Measurements from ENCODE around the gene ELF4. TPM values are rescaled to one million over a fixed set of nuclear protein-coding genes. Genes with fewer than 3 reads are reported as not detected.
A peak's percentile ranks its signal among the peaks of the same experiment; 100 is the strongest.

The ELF4 gene
- polyA plus RNA-seq (2013, experiment 1 of 2) = 0.40 TPM
- polyA plus RNA-seq (2013, experiment 2 of 2) = 0.82 TPM

- peak within 1 kb of the TSS; percentile 45 for H3K4me3 ChIP-seq (ENCODE audit: low read length)
- no peak within 1 kb of the TSS for H3K9ac ChIP-seq (ENCODE audit: low read depth, low read length)
- no peak within 1 kb of the TSS for H3K27ac ChIP-seq (ENCODE audit: low read depth, low read length)
- H3K4me1 ChIP-seq (ENCODE audit: insufficient read depth, low read length) = peaks cover 12% of the 10 kb centered on the region
- H3K9me3 ChIP-seq (ENCODE audit: insufficient read depth, low read depth, low read length) = no peaks in the 10 kb centered on the region
- no peaks in the 10 kb centered on the region for H3K36me3 ChIP-seq (ENCODE audit: insufficient read depth, low read length)
- peaks cover 38% of the 10 kb centered on the region for H3K27me3 ChIP-seq (ENCODE audit: insufficient read depth, low read length)
- under 1% methylated on average over 66 of the region's 123 CpGs for WGBS
These were observed at the start of gene ELF4 for GRCh38 chrX:130110379-130111219. ELF4 (minus strand) TSS chrX:130110497; CDS start chrX:130081330, 29,167 bp downstream.

GRCh38 chrX:130159776-130160175 lies 49.5 kb upstream of the ELF4 start:
- H3K36me3 ChIP-seq (ENCODE audit: insufficient read depth, low read length) = peaks cover 8% of the 10 kb centered on the region; the same call in 1 of the 2 replicates
- H3K27ac ChIP-seq (ENCODE audit: low read depth, low read length) = no peak overlapping the region
- no peaks in the 10 kb centered on the region for H3K4me1 ChIP-seq (ENCODE audit: insufficient read depth, low read length)
- H3K9ac ChIP-seq (ENCODE audit: low read depth, low read length) = no peak overlapping the region
- no peaks in the 10 kb centered on the region for H3K27me3 ChIP-seq (ENCODE audit: insufficient read depth, low read length)
- no peak overlapping the region for H3K4me3 ChIP-seq (ENCODE audit: low read length)
- WGBS = 95% methylated on average over 3 of the region's 4 CpGs
- no peaks in the 10 kb centered on the region for H3K9me3 ChIP-seq (ENCODE audit: insufficient read depth, low read depth, low read length)

GRCh38 chrX:130158311-130158710 lies 48.0 kb upstream of the ELF4 start:
- Histone ChIP-seq H3K36me3 (ENCODE audit: insufficient read depth, low read length) (peaks cover 11% of the 10 kb centered on the region; the same call in 1 of the 2 replicates), H3K4me1 (ENCODE audit: insufficient read depth, low read length) (no peaks in the 10 kb centered on the region), H3K4me3 (ENCODE audit: low read length) (no peak overlapping the region), H3K9me3 (ENCODE audit: insufficient read depth, low read depth, low read length) (no peaks in the 10 kb centered on the region), H3K27ac (ENCODE audit: low read depth, low read length) (no peak overlapping the region), H3K9ac (ENCODE audit: low read depth, low read length) (no peak overlapping the region), H3K27me3 (ENCODE audit: insufficient read depth, low read length) (no peaks in the 10 kb centered on the region)
- 94% methylated on average over 1 of the region's 2 CpGs for WGBS

DNA sequence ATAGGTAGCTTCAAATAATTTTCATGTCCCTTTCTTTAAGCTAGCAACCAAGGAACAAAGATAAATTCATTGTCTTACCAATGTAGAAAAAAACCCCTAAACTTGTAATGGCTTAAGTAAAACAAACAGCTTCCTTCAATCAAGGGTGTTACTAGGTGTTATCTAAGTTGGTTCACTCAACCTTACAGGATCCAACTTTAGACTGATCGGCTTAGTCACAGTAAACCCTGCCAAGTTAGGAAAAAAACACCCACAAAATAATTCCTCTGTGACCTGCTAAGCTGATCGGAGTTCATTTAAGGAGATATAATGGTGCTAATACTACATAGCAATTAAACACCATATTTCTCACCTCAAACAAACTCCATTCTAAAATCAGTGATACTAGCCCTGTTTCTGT lies 45.3 kb upstream of the ELF4 start:
- no peaks in the 10 kb centered on the region for H3K9me3 ChIP-seq (ENCODE audit: insufficient read depth, low read depth, low read length)
- no peak overlapping the region for H3K9ac ChIP-seq (ENCODE audit: low read depth, low read length)
- no peak overlapping the region for H3K27ac ChIP-seq (ENCODE audit: low read depth, low read length)
- H3K4me1 ChIP-seq (ENCODE audit: insufficient read depth, low read length) = no peaks in the 10 kb centered on the region
- H3K27me3 ChIP-seq (ENCODE audit: insufficient read depth, low read length) = no peaks in the 10 kb centered on the region
- no CpG with 5 or more reads among the region's 2 CpGs for WGBS
- H3K4me3 ChIP-seq (ENCODE audit: low read length) = no peak overlapping the region
- 0 out of 2 replicates have a peak, but pooled peaks cover 11% of the 10 kb centered on the region for H3K36me3 ChIP-seq (ENCODE audit: insufficient read depth, low read length)

- Histone ChIP-seq H3K4me1 (ENCODE audit: insufficient read depth, low read length) (no peaks in the 10 kb centered on the region), H3K9ac (ENCODE audit: low read depth, low read length) (no peak overlapping the region), H3K4me3 (ENCODE audit: low read length) (no peak overlapping the region), H3K9me3 (ENCODE audit: insufficient read depth, low read depth, low read length) (no peaks in the 10 kb centered on the region), H3K27ac (ENCODE audit: low read depth, low read length) (no peak overlapping the region), H3K27me3 (ENCODE audit: insufficient read depth, low read length) (no peaks in the 10 kb centered on the region), H3K36me3 (ENCODE audit: insufficient read depth, low read length) (peaks cover 38% of the 10 kb centered on the region)
- 91% methylated on average over 5 of the region's 5 CpGs for WGBS
These were observed 37.3 kb upstream of the ELF4 start for GRCh38 chrX:130147631-130148030.

DNA sequence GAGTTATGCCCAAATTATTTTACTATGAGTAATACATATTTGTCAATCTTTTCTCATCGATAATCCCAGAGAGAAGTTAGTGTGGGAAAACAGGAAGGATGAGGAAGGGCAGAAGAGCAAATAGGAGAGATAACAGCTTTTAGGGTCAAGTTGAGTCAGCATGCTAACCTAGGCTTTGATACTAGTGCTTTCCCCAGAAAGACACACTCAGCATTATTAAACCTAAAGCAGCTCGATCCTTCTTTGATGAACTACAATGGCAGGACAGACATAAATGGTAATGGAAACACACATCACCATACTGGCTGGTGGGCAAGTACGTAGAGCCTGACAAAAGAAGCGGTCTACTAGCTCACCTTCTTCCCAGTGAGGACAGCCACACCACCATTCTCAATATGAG lies 34.8 kb upstream of the ELF4 start:
- Histone ChIP-seq H3K4me3 (ENCODE audit: low read length) (no peak overlapping the region), H3K27ac (ENCODE audit: low read depth, low read length) (no peak overlapping the region), H3K27me3 (ENCODE audit: insufficient read depth, low read length) (no peaks in the 10 kb centered on the region; the same call in 1 of the 2 replicates), H3K36me3 (ENCODE audit: insufficient read depth, low read length) (peaks cover 41% of the 10 kb centered on the region), H3K9ac (ENCODE audit: low read depth, low read length) (no peak overlapping the region), H3K4me1 (ENCODE audit: insufficient read depth, low read length) (no peaks in the 10 kb centered on the region), H3K9me3 (ENCODE audit: insufficient read depth, low read depth, low read length) (no peaks in the 10 kb centered on the region)
- 100% methylated on average over 4 of the region's 4 CpGs for WGBS

DNA sequence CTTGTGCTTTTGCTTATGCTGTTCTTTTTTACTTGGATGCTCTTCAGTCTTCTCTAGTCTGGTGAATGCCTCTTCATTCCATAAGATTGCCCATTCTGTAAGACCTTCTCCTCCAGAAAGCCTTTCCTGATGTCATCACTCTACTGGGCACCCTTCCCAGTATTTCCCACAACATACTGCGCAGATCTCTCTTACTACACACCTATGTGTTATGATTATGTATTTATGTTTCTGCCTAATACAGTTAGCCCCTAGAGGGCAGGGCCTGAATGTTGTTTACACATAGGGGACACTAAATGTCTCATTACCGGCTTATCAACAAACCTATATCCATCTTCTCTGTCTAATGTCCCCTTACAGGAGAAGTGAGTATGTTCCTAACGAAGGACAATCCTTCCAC lies 34.2 kb upstream of the ELF4 start:
- 98% methylated on average over 2 of the region's 3 CpGs for WGBS
- Histone ChIP-seq H3K4me3 (ENCODE audit: low read length) (no peak overlapping the region), H3K9ac (ENCODE audit: low read depth, low read length) (no peak overlapping the region), H3K27ac (ENCODE audit: low read depth, low read length) (no peak overlapping the region), H3K9me3 (ENCODE audit: insufficient read depth, low read depth, low read length) (no peaks in the 10 kb centered on the region), H3K36me3 (ENCODE audit: insufficient read depth, low read length) (peaks cover 41% of the 10 kb centered on the region), H3K27me3 (ENCODE audit: insufficient read depth, low read length) (no peaks in the 10 kb centered on the region; the same call in 1 of the 2 replicates), H3K4me1 (ENCODE audit: insufficient read depth, low read length) (no peaks in the 10 kb centered on the region)

DNA sequence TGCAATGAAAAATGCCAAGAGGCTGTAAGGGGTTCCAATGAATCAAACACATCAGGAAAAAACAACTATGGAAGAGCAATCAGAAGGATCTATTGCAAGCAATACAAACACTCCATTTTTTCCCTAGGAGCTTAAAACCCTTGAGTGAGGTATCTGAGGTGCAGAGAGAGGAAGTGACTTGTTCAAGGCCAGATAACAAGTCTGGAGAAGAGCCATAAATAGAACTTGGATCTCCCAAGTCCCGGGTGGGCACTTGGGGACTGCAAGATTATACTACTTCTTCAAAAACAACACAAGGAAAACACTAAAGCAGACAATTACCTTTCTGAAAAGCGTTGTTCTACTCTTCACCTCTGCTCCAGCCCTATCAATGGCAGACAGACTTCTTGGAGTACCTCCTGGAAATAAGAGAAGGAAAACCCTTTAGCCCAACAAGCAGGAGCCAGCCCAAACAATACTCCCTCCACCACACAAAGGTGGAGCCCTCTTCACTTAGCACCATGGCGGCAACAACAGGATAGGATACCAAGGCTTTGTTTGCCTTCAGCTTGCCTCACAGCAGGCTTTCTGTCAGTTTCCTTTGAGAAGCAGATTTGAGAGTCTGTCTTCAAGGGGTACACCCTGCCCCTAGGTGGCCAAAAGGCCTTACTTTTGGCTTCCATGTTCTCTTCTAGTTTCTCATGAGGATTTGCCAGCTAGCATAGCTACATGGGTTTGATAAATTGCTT lies 29.3 kb upstream of the ELF4 start:
- H3K27ac ChIP-seq (ENCODE audit: low read depth, low read length) = no peak overlapping the region
- no peak overlapping the region for H3K9ac ChIP-seq (ENCODE audit: low read depth, low read length)
- no peak overlapping the region for H3K4me3 ChIP-seq (ENCODE audit: low read length)
- H3K9me3 ChIP-seq (ENCODE audit: insufficient read depth, low read depth, low read length) = no peaks in the 10 kb centered on the region
- 39% methylated on average over 3 of the region's 3 CpGs for whole genome bisulfite sequencing
- peaks cover 35% of the 10 kb centered on the region for H3K36me3 ChIP-seq (ENCODE audit: insufficient read depth, low read length)
- H3K4me1 ChIP-seq (ENCODE audit: insufficient read depth, low read length) = no peaks in the 10 kb centered on the region
- no peaks in the 10 kb centered on the region; the same call in 1 of the 2 replicates for H3K27me3 ChIP-seq (ENCODE audit: insufficient read depth, low read length)

- Histone ChIP-seq H3K27me3 (ENCODE audit: insufficient read depth, low read length) (no peaks in the 10 kb centered on the region; the same call in 1 of the 2 replicates), H3K4me3 (ENCODE audit: low read length) (no peak overlapping the region), H3K27ac (ENCODE audit: low read depth, low read length) (no peak overlapping the region), H3K9me3 (ENCODE audit: insufficient read depth, low read depth, low read length) (no peaks in the 10 kb centered on the region), H3K36me3 (ENCODE audit: insufficient read depth, low read length) (peaks cover 48% of the 10 kb centered on the region), H3K9ac (ENCODE audit: low read depth, low read length) (no peak overlapping the region), H3K4me1 (ENCODE audit: insufficient read depth, low read length) (no peaks in the 10 kb centered on the region)
- WGBS = 96% methylated on average over 8 of the region's 8 CpGs
These were observed 26.7 kb upstream of the ELF4 start for GRCh38 chrX:130136961-130137360.

DNA sequence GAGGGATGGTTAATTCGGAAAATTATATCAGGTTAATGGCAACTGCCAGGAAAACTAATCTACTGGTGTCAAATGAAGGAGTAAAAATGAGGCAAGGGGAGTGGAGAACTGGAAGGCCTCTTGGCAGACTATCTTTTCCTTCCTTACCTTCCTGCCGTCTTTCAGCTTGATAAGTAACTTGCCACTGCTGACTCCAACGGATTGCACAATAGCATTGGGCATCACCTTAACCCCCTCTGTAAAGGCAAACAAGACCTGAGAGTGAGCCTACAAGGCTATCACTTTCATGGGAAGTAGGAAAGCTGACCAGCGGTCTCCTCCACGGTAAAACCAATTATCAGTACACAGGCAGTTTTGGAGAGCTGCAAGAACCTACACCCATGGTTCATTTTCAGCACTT lies 26.2 kb upstream of the ELF4 start:
- H3K27me3 ChIP-seq (ENCODE audit: insufficient read depth, low read length) = no peaks in the 10 kb centered on the region; the same call in 1 of the 2 replicates
- no peak overlapping the region for H3K4me3 ChIP-seq (ENCODE audit: low read length)
- H3K9ac ChIP-seq (ENCODE audit: low read depth, low read length) = no peak overlapping the region
- no peaks in the 10 kb centered on the region for H3K9me3 ChIP-seq (ENCODE audit: insufficient read depth, low read depth, low read length)
- H3K36me3 ChIP-seq (ENCODE audit: insufficient read depth, low read length) = peaks cover 48% of the 10 kb centered on the region
- 90% methylated on average over 5 of the region's 5 CpGs for WGBS
- H3K4me1 ChIP-seq (ENCODE audit: insufficient read depth, low read length) = no peaks in the 10 kb centered on the region
- H3K27ac ChIP-seq (ENCODE audit: low read depth, low read length) = no peak overlapping the region

GRCh38 chrX:130130990-130131389 lies 20.7 kb upstream of the ELF4 start:
- no peak overlapping the region for H3K4me3 ChIP-seq (ENCODE audit: low read length)
- WGBS = 98% methylated on average over 5 of the region's 5 CpGs
- no peak overlapping the region for H3K9ac ChIP-seq (ENCODE audit: low read depth, low read length)
- H3K9me3 ChIP-seq (ENCODE audit: insufficient read depth, low read depth, low read length) = no peaks in the 10 kb centered on the region
- H3K4me1 ChIP-seq (ENCODE audit: insufficient read depth, low read length) = no peaks in the 10 kb centered on the region
- H3K36me3 ChIP-seq (ENCODE audit: insufficient read depth, low read length) = peaks cover 63% of the 10 kb centered on the region
- no peaks in the 10 kb centered on the region for H3K27me3 ChIP-seq (ENCODE audit: insufficient read depth, low read length)
- H3K27ac ChIP-seq (ENCODE audit: low read depth, low read length) = no peak overlapping the region
